HepG2 (cell line): ENCODE data around the gene RETN. TPM values are rescaled to one million over a fixed set of nuclear protein-coding genes. Genes with fewer than 3 reads are reported as not detected.

Experiments used
- ATAC-seq: fragments of 200-7000 bp; cut with Tn5 transposase; 3 replicates; pipeline ENCODE4 v1.9.1; 2020; ENCODE audit warnings: mild to moderate bottlenecking, moderate library complexity
- Bru-seq: library from RNA; stranded (reverse); fragments of 400-500 nt; gene quantifications from one replicate; lab custom pipeline; 2021; lab: Mats Ljungman, UMichigan
- BruChase-seq, 2 experiments: library from RNA; stranded (reverse); fragments of 400-500 nt; gene quantifications; one replicate each; lab custom pipeline; 2021; lab: Mats Ljungman, UMichigan
- BruUV-seq: library from RNA; stranded (reverse); fragments of 400-500 nt; replicated peaks from 2 replicates; lab custom pipeline; 2021; lab: Mats Ljungman, UMichigan
- CTCF ChIA-PET: fragments of 300-600 bp; formaldehyde crosslinking; extraction: SDS; loops from one replicate; lab custom pipeline; 2021; ENCODE audit warnings: low total read pairs, inconsistent platforms, low intra/inter-chr PET ratio; lab: Yijun Ruan, JAX
- POLR2A ChIA-PET: fragments of 350-600 bp; sonication (Branson Sonifier 250); formaldehyde crosslinking; loops from one replicate; lab custom pipeline; 2020; ENCODE audit warnings: antibody characterized with exemption, inconsistent platforms; lab: Yijun Ruan, JAX
- DNase-seq: peaks from one replicate; pipeline ENCODE4 v3.0.0-alpha.2; 2015; ENCODE audit warnings: low spot score
- FAIRE-seq: peaks from 3 replicates; lab custom pipeline; 2011; peaks lifted over from hg19 to GRCh38; lab: Jason Lieb, UNC
- H2AFZ ChIP-seq: one replicate; pipeline ENCODE4 v1.6.1; 2011; ENCODE audit warnings: low read length, inconsistent platforms
- H3K27ac ChIP-seq: fragments of 300-600 bp; 3 replicates; pipeline ENCODE4 v1.8.0; 2011; ENCODE audit warnings: mixed run types, mild to moderate bottlenecking, mixed read lengths, low read length, inconsistent platforms; ENCODE audit not compliant: insufficient read depth; ENCODE audit errors: extremely low read length
- H3K27me3 ChIP-seq, 2 experiments: fragments of 200-600 bp in 1 of 2; 2 replicates in 1 of 2; 3 replicates in 1 of 2; pipeline versions ENCODE4 v1.6.0 to v1.8.0; 2011; ENCODE audit warnings: low read length in 2 of 2, mild to moderate bottlenecking in 2 of 2, moderate library complexity in 2 of 2, inconsistent platforms in 1 of 2; ENCODE audit not compliant: insufficient read depth in 2 of 2, control insufficient read depth in 1 of 2
- H3K36me3 ChIP-seq, 2 experiments: fragments of 200-600 bp in 1 of 2; replicated peaks in 1 of 2; 2 replicates in 1 of 2; 3 replicates in 1 of 2; pipeline versions ENCODE4 v1.5.1 to v1.8.0; 2011; ENCODE audit warnings: low read length in 2 of 2, inconsistent platforms in 1 of 2; ENCODE audit not compliant: insufficient read depth in 2 of 2, control insufficient read depth in 1 of 2
- H3K4me1 ChIP-seq: 2 replicates; pipeline ENCODE4 v1.5.1; 2012; ENCODE audit warnings: low read length, inconsistent platforms; ENCODE audit not compliant: insufficient read depth
- H3K4me2 ChIP-seq: 2 replicates; pipeline ENCODE4 v1.6.0; 2011; ENCODE audit warnings: low read depth, low read length, inconsistent platforms
- H3K4me3 ChIP-seq, 3 experiments: fragments of 200-600 bp in 1 of 3; sonication (generic), shearing (Covaris generic) in 1 of 3; replicated peaks in 1 of 3; 2 replicates each; pipeline ENCODE4 v1.5.1; 2011 to 2016; ENCODE audit warnings: low read length in 3 of 3, inconsistent platforms in 2 of 3, low read depth in 2 of 3, mild to moderate bottlenecking in 2 of 3, control low read depth in 1 of 3, mixed read lengths in 1 of 3; ENCODE audit not compliant: insufficient read depth in 1 of 3
- H3K79me2 ChIP-seq: one replicate; pipeline ENCODE4 v1.6.1; 2011; ENCODE audit warnings: low read length, inconsistent platforms; ENCODE audit not compliant: insufficient read depth
- H3K9ac ChIP-seq: 2 replicates; pipeline ENCODE4 v1.6.0; 2011; ENCODE audit warnings: mild to moderate bottlenecking, low read depth, low read length, inconsistent platforms; ENCODE audit not compliant: insufficient read depth
- H3K9me3 ChIP-seq: 2 replicates; pipeline ENCODE4 v1.5.1; 2012; ENCODE audit warnings: mild to moderate bottlenecking, low read length
- H4K20me1 ChIP-seq: 2 replicates; pipeline ENCODE4 v1.6.0; 2011; ENCODE audit warnings: inconsistent platforms, mild to moderate bottlenecking, low read length, moderate library complexity; ENCODE audit not compliant: insufficient read depth
- CAMTA2 ChIP-seq: sonication (generic); formaldehyde crosslinking; IDR thresholded peaks from 2 replicates; pipeline ENCODE4 v1.4.0; 2020; ENCODE audit warnings: mild to moderate bottlenecking, missing genetic modification reagents, borderline replicate concordance
- EHMT2 ChIP-seq: fragments of 200-600 bp; sonication (generic); IDR thresholded peaks from 2 replicates; pipeline ENCODE4 v1.7.0; 2017; ENCODE audit warnings: antibody characterized with exemption, low read depth, low read length, borderline replicate concordance
- FOXC1 ChIP-seq: sonication (generic); formaldehyde crosslinking; IDR thresholded peaks from 2 replicates; pipeline ENCODE4 v1.8.0; 2022; ENCODE audit warnings: mild to moderate bottlenecking, missing genetic modification reagents, borderline replicate concordance
- GLI4 ChIP-seq: sonication (generic); formaldehyde crosslinking; IDR thresholded peaks from 2 replicates; pipeline ENCODE4 v1.5.1; 2020; ENCODE audit warnings: missing genetic modification reagents, mild to moderate bottlenecking, moderate library complexity, borderline replicate concordance
- NFE2L2 ChIP-seq: fragments of 150-350 bp; IDR thresholded peaks from 2 replicates; pipeline ENCODE4 v1.6.1; 2014; ENCODE audit warnings: low read length
- POLR2G ChIP-seq: fragments of 200-400 bp; formaldehyde crosslinking; IDR thresholded peaks from 2 replicates; pipeline ENCODE4 v1.6.1; 2018; ENCODE audit warnings: mild to moderate bottlenecking, low read depth, low read length, moderate library complexity
- ZNF350 ChIP-seq: sonication (generic); formaldehyde crosslinking; IDR thresholded peaks from 2 replicates; pipeline ENCODE4 v1.4.0; 2020; ENCODE audit warnings: mild to moderate bottlenecking, low read depth, missing genetic modification reagents, borderline replicate concordance
- ZNF431 ChIP-seq: sonication (generic); formaldehyde crosslinking; IDR thresholded peaks from 2 replicates; pipeline ENCODE4 v1.9.0; 2022; ENCODE audit warnings: missing genetic modification reagents, low read depth, mild to moderate bottlenecking, borderline replicate concordance
- ZNF776 ChIP-seq: sonication (generic); formaldehyde crosslinking; IDR thresholded peaks from 2 replicates; pipeline ENCODE4 v1.4.0; 2020; ENCODE audit warnings: mild to moderate bottlenecking, missing genetic modification reagents
- WGBS: methylation state at CpG from one replicate; pipeline ENCODE4 v1.1.6; 2017; ENCODE audit warnings: low lambda C conversion rate; 5-methylcytosine and 5-hydroxymethylcytosine counted together
- in situ Hi-C: cut with HindIII; loops from 2 replicates; pipeline ENCODE4 v1.10.0; 2017; ENCODE audit warnings: low pct_unique_long_range_greater_than_20kb; ENCODE audit not compliant: extremely low pct_ligation_motif_present
- intact Hi-C: fragments of 100-400 bp; cut with micrococcal nuclease; formaldehyde crosslinking; loops from one replicate; pipeline ENCODE4 v1.10.0; 2022; ENCODE audit not compliant: unreplicated experiment
- long read RNA-seq, 2 experiments: library from RNA in 1 of 2; library from polyadenylated mRNA in 1 of 2; stranded (forward) in 1 of 2; unstranded in 1 of 2; transcript quantifications; one replicate each; pipeline ENCODE4 v2.0.0, GENCODE V29; 2019 to 2022
- polyA minus RNA-seq, 3 experiments: library from RNA; depleted of rRNA, polyadenylated mRNA; stranded (reverse); fragments of >200 nt; gene quantifications; 2 replicates each; pipeline ENCODE4 v1.2.3, GENCODE V29; 2011; ENCODE audit warnings: low replicate concordance in 1 of 3
- polyA plus RNA-seq, 8 experiments: library from polyadenylated mRNA; depleted of rRNA in 3 of 8; stranded (reverse) in 7 of 8; unstranded in 1 of 8; fragments of >200 nt; fragmentation: Illumina TruSeq in 4 of 8; extraction: Trizol in 4 of 8; gene quantifications; 2 replicates each; pipeline versions ENCODE4 v1.2.1 to v1.2.3, GENCODE V29; 2011 to 2016; ENCODE audit warnings: low read depth in 4 of 8, missing spikeins in 1 of 8, mixed read lengths in 1 of 8; ENCODE audit not compliant: insufficient read depth in 1 of 8
- total RNA-seq, 5 experiments: library from RNA; depleted of rRNA; stranded (reverse); fragments of >200 nt; fragmentation: Illumina TruSeq; extraction: Trizol; gene quantifications; 2 replicates each; pipeline ENCODE4 v1.2.3, GENCODE V29; 2016; ENCODE audit warnings: low read depth in 1 of 5
- TF ChIP-seq, protein P1 (sequence below): sonication (generic); formaldehyde crosslinking; IDR thresholded peaks from 2 replicates; pipeline ENCODE4 v1.5.0; 2020; ENCODE audit warnings: missing genetic modification reagents
- TF ChIP-seq, protein P2 (sequence below): sonication (generic); formaldehyde crosslinking; IDR thresholded peaks from 2 replicates; pipeline ENCODE4 v1.8.0; 2022; ENCODE audit warnings: low read depth, missing genetic modification reagents
- TF ChIP-seq, protein P3 (sequence below): sonication (generic); formaldehyde crosslinking; IDR thresholded peaks from 2 replicates; pipeline ENCODE4 v1.8.0; 2022; ENCODE audit warnings: missing genetic modification reagents, mild to moderate bottlenecking, inconsistent platforms, borderline replicate concordance
- TF ChIP-seq, protein P4 (sequence below): sonication (generic); formaldehyde crosslinking; IDR thresholded peaks from 2 replicates; pipeline ENCODE4 v1.5.0; 2020; ENCODE audit warnings: mild to moderate bottlenecking, low read depth, missing genetic modification reagents, borderline replicate concordance

Gene RETN, protein sequence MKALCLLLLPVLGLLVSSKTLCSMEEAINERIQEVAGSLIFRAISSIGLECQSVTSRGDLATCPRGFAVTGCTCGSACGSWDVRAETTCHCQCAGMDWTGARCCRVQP
- not detected in 2 replicates for total RNA-seq (2016; rRNA removed; fragmentation: Illumina TruSeq; extraction: Trizol)
- total RNA-seq (2016; cell fraction: cytosol; rRNA removed; fragmentation: Illumina TruSeq; extraction: Trizol; ENCODE audit: low read depth): not detected in 2 replicates
- not detected in 2 replicates for total RNA-seq (2016; cell fraction: insoluble cytoplasmic fraction; rRNA removed; fragmentation: Illumina TruSeq; extraction: Trizol)
- not detected in 2 replicates for total RNA-seq (2016; cell fraction: membrane; rRNA removed; fragmentation: Illumina TruSeq; extraction: Trizol)
- not detected in 2 replicates for total RNA-seq (2016; cell fraction: nucleus; rRNA removed; fragmentation: Illumina TruSeq; extraction: Trizol)
- not detected in 2 replicates for polyA plus RNA-seq (2011; rRNA removed)
- not detected in 2 replicates for polyA plus RNA-seq (2011; cell fraction: cytosol; rRNA removed)
- polyA plus RNA-seq (2011; cell fraction: nucleus; rRNA removed): not detected in 2 replicates
- not detected in 2 replicates for polyA plus RNA-seq (2012)
- not detected in 2 replicates for polyA plus RNA-seq (2016; cell fraction: cytosol; fragmentation: Illumina TruSeq; extraction: Trizol; ENCODE audit: low read depth)
- not detected in 2 replicates for polyA plus RNA-seq (2016; cell fraction: insoluble cytoplasmic fraction; fragmentation: Illumina TruSeq; extraction: Trizol; ENCODE audit: low read depth)
- polyA plus RNA-seq (2016; cell fraction: membrane; fragmentation: Illumina TruSeq; extraction: Trizol; ENCODE audit: low read depth): not detected in 2 replicates
- not detected in 2 replicates for polyA plus RNA-seq (2016; cell fraction: nucleus; fragmentation: Illumina TruSeq; extraction: Trizol; ENCODE audit: insufficient read depth, low read depth)
- polyA minus RNA-seq (2011; rRNA and poly(A)+ RNA removed; ENCODE audit: low replicate concordance): not detected in 2 replicates
- polyA minus RNA-seq (2011; cell fraction: cytosol; rRNA and poly(A)+ RNA removed): not detected in 2 replicates
- polyA minus RNA-seq (2011; cell fraction: nucleus; rRNA and poly(A)+ RNA removed): not detected in 2 replicates
- not detected for Bru-seq, nascent RNA
- BruChase-seq, experiment 1, labeled RNA remaining after a 6-hour chase: not detected
- BruChase-seq, experiment 2, labeled RNA remaining after a 2-hour chase: not detected
- long read RNA-seq, experiment 1: 0 reads
- long read RNA-seq, experiment 2: 0 reads

DNA sequence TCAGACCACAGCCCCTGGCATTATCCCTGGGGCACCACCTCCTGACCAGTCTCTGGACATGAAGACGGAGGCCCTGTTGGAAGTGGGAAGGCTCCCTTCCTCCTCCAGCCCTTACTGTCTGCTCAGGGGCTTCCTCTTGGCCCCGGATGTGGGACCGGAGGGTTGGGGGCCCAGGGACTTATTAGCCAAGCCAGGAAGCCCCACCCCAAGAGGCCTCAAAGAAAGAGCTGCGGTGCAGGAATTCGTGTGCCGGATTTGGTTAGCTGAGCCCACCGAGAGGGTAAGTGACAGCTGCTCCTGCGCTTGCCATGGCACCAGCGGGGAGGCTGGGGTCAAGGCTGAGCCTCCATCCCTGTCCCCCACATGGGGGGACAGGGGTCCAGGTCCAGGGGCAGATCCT, at the start of gene RETN:
TSS of gene RETN (plus strand) at position 208 of the 400 bp plus-strand sequence. CDS start 278 bp downstream, outside the sequence.
- no peaks in the 10 kb centered on the region for H3K4me1 ChIP-seq
- no peaks in the 10 kb centered on the region for H4K20me1 ChIP-seq
- intact Hi-C loops (no loop called here), in situ Hi-C loops (no loop called here)
- POLR2A ChIA-PET: no interaction called here
- H3K79me2 ChIP-seq: no peaks in the 10 kb centered on the region
- H3K4me3 ChIP-seq: no peak within 1 kb of the TSS
- no peaks in the 10 kb centered on the region for H3K9me3 ChIP-seq
- no peaks in the 10 kb centered on the region for H3K36me3 ChIP-seq
- no peak within 1 kb of the TSS for H3K4me2 ChIP-seq
- TF ChIP-seq, protein P1, sequence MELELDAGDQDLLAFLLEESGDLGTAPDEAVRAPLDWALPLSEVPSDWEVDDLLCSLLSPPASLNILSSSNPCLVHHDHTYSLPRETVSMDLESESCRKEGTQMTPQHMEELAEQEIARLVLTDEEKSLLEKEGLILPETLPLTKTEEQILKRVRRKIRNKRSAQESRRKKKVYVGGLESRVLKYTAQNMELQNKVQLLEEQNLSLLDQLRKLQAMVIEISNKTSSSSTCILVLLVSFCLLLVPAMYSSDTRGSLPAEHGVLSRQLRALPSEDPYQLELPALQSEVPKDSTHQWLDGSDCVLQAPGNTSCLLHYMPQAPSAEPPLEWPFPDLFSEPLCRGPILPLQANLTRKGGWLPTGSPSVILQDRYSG: no peak
- TF ChIP-seq ZNF350 (CRISPR knock-in tag) (no peak), POLR2G (no peak), EHMT2 (no peak), ZNF431 (no peak), NFE2L2 (no peak), CAMTA2 (no peak), ZNF776 (CRISPR knock-in tag) (no peak), FOXC1 (no peak), GLI4 (CRISPR knock-in tag) (no peak)
- TF ChIP-seq, protein P2, sequence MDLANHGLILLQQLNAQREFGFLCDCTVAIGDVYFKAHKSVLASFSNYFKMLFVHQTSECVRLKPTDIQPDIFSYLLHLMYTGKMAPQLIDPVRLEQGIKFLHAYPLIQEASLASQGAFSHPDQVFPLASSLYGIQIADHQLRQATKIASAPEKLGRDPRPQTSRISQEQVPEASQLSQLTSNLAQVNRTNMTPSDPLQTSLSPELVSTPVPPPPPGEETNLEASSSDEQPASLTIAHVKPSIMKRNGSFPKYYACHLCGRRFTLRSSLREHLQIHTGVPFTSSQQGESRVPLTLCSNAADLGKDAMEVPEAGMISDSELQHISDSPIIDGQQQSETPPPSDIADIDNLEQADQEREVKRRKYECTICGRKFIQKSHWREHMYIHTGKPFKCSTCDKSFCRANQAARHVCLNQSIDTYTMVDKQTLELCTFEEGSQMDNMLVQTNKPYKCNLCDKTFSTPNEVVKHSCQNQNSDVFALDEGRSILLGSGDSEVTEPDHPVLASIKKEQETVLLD (CRISPR knock-in tag): no peak
- TF ChIP-seq, protein P3, sequence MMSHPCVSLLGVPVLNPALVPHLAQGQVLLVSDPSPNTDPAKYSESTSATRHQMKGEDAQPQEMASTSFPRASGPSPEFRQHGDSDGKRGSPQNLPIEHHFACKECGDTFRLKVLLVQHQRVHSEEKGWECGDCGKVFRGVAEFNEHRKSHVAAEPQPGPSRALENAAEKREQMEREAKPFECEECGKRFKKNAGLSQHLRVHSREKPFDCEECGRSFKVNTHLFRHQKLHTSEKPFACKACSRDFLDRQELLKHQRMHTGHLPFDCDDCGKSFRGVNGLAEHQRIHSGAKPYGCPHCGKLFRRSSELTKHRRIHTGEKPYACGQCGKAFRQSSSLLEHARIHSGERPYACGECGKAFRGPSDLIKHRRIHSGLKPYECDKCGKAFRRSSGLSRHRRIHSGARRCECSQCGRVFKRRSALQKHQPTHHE (CRISPR knock-in tag): no peak
- TF ChIP-seq, protein P4, sequence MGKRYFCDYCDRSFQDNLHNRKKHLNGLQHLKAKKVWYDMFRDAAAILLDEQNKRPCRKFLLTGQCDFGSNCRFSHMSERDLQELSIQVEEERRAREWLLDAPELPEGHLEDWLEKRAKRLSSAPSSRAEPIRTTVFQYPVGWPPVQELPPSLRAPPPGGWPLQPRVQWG: no peak
- FAIRE-seq (no peak), DNase-seq (no peak), ATAC-seq (no peak)
- no peak within 1 kb of the TSS for H3K27ac ChIP-seq
- BruUV-seq: no TSS peak
- WGBS: no CpG with 5 or more reads among the region's 9 CpGs
- peaks cover 0 to 25% of the 10 kb centered on the region in 2 experiments; a peak in 1 of 5 replicates for H3K27me3 ChIP-seq
- no peak within 1 kb of the TSS for H2AFZ ChIP-seq
- CTCF ChIA-PET: no interaction called here
- H3K9ac ChIP-seq: no peak within 1 kb of the TSS
